IMR-90 (cell line): Measurements from ENCODE around the gene STAP1. TPM values are rescaled to one million over a fixed set of nuclear protein-coding genes. Genes with fewer than 3 reads are reported as not detected.

Source experiments
- ATAC-seq: fragments of 200-7000 bp; cut with Tn5 transposase; 2 replicates; pipeline ENCODE4 v1.9.1; 2020; ENCODE audit warnings: low read depth, mild to moderate bottlenecking, moderate library complexity
- BruUV-seq: library from RNA; stranded (reverse); fragments of 400-500 nt; replicated peaks from 2 replicates; lab custom pipeline; 2021; lab: Mats Ljungman, UMichigan
- CTCF ChIA-PET: fragments of 300-600 bp; formaldehyde crosslinking; extraction: SDS; loops from one replicate; lab custom pipeline; 2021; ENCODE audit warnings: antibody characterized with exemption; lab: Yijun Ruan, JAX
- POLR2A ChIA-PET: fragments of 300-600 bp; sonication (Branson Sonifier 250); formaldehyde crosslinking; loops from one replicate; lab custom pipeline; 2022; ENCODE audit warnings: antibody characterized with exemption; ENCODE audit not compliant: unreplicated experiment; lab: Charles Lee
- DNase-seq: peaks from one replicate; pipeline ENCODE4 v3.0.0; 2013
- H2AFZ ChIP-seq: replicated peaks from 2 replicates; pipeline ENCODE3; 2013; ENCODE audit warnings: low read length, mild to moderate bottlenecking; ENCODE audit not compliant: poor library complexity
- H2AK5ac ChIP-seq: 2 replicates; pipeline ENCODE4 v1.6.1; 2013; ENCODE audit warnings: low read depth, low read length, inconsistent platforms
- H2AK9ac ChIP-seq: replicated peaks from 2 replicates; pipeline ENCODE3; 2013; ENCODE audit warnings: mild to moderate bottlenecking, low read depth, low read length, moderate library complexity; ENCODE audit not compliant: poor library complexity
- H2BK120ac ChIP-seq: 2 replicates; pipeline ENCODE4 v1.6.1; 2013; ENCODE audit warnings: low read depth, low read length, inconsistent platforms
- H2BK15ac ChIP-seq: 3 replicates; pipeline ENCODE4 v1.6.1; 2013; ENCODE audit warnings: low read depth, low read length, inconsistent platforms
- H2BK20ac ChIP-seq: 2 replicates; pipeline ENCODE4 v1.6.1; 2013; ENCODE audit warnings: low read depth, mild to moderate bottlenecking, inconsistent platforms, low read length, moderate library complexity
- H2BK5ac ChIP-seq: 2 replicates; pipeline ENCODE4 v1.6.1; 2013; ENCODE audit warnings: mild to moderate bottlenecking, low read depth, low read length, inconsistent platforms; ENCODE audit not compliant: poor library complexity, severe bottlenecking
- H3K14ac ChIP-seq: replicated peaks from 2 replicates; pipeline ENCODE4 v1.6.1; 2013; ENCODE audit warnings: low read depth, low read length, inconsistent platforms
- H3K18ac ChIP-seq: 2 replicates; pipeline ENCODE4 v1.6.1; 2013; ENCODE audit warnings: low read depth, low read length, control low read depth
- H3K23ac ChIP-seq: 2 replicates; pipeline ENCODE4 v1.6.1; 2013; ENCODE audit warnings: low read depth, low read length, inconsistent platforms
- H3K27ac ChIP-seq: 2 replicates; pipeline ENCODE4 v1.5.1; 2013; ENCODE audit warnings: mild to moderate bottlenecking, control low read depth, low read length; ENCODE audit not compliant: insufficient read depth
- H3K27me3 ChIP-seq: 2 replicates; pipeline ENCODE4 v1.6.1; 2013; ENCODE audit warnings: low read length; ENCODE audit not compliant: control insufficient read depth, insufficient read depth
- H3K36me3 ChIP-seq: 2 replicates; pipeline ENCODE4 v1.6.1; 2013; ENCODE audit warnings: low read length, mixed read lengths; ENCODE audit not compliant: control insufficient read depth, insufficient read depth
- H3K4ac ChIP-seq: 2 replicates; pipeline ENCODE4 v1.6.1; 2013; ENCODE audit warnings: low read depth, low read length, inconsistent platforms
- H3K4me1 ChIP-seq: 2 replicates; pipeline ENCODE4 v1.6.1; 2013; ENCODE audit warnings: low read length, mixed read lengths; ENCODE audit not compliant: control insufficient read depth, insufficient read depth
- H3K4me2 ChIP-seq: 2 replicates; pipeline ENCODE4 v1.6.1; 2013; ENCODE audit warnings: low read depth, mild to moderate bottlenecking, control low read depth, low read length, moderate library complexity
- H3K4me3 ChIP-seq: 2 replicates; pipeline ENCODE4 v1.5.1; 2013; ENCODE audit warnings: low read depth, mild to moderate bottlenecking, control low read depth, low read length, moderate library complexity; ENCODE audit not compliant: insufficient read depth
- H3K56ac ChIP-seq: 2 replicates; pipeline ENCODE4 v1.6.1; 2013; ENCODE audit warnings: low read length, inconsistent platforms; ENCODE audit not compliant: insufficient read depth; ENCODE audit errors: extremely low read depth
- H3K79me1 ChIP-seq, 2 experiments: 2 replicates each; pipeline ENCODE4 v1.6.1; 2013; ENCODE audit warnings: low read length in 2 of 2, inconsistent platforms in 1 of 2, low read depth in 1 of 2
- H3K9ac ChIP-seq: 2 replicates; pipeline ENCODE4 v1.6.1; 2013; ENCODE audit warnings: low read depth, low read length, control low read depth
- H3K9me1 ChIP-seq: 2 replicates; pipeline ENCODE4 v1.6.1; 2013; ENCODE audit warnings: low read length, inconsistent platforms; ENCODE audit not compliant: insufficient read depth
- H3K9me3 ChIP-seq: 2 replicates; pipeline ENCODE4 v1.6.1; 2013; ENCODE audit warnings: low read length; ENCODE audit not compliant: control insufficient read depth, insufficient read depth
- H4K20me1 ChIP-seq: 2 replicates; pipeline ENCODE4 v1.6.1; 2013; ENCODE audit warnings: low read length, inconsistent platforms; ENCODE audit not compliant: insufficient read depth
- H4K5ac ChIP-seq: 2 replicates; pipeline ENCODE4 v1.6.1; 2013; ENCODE audit warnings: mild to moderate bottlenecking, low read depth, low read length, control low read depth
- H4K8ac ChIP-seq, 2 experiments: 2 replicates each; pipeline ENCODE4 v1.6.1; 2013; ENCODE audit warnings: low read depth in 2 of 2, low read length in 2 of 2, control low read depth in 1 of 2, inconsistent platforms in 1 of 2
- H4K91ac ChIP-seq: 2 replicates; pipeline ENCODE4 v1.6.1; 2013; ENCODE audit warnings: low read depth, low read length, inconsistent platforms; ENCODE audit not compliant: insufficient read depth
- CEBPB ChIP-seq: IDR thresholded peaks from 2 replicates; pipeline ENCODE4 v1.6.1; 2012; ENCODE audit warnings: low read depth, low read length, improper control_type of control experiment
- CHD1 ChIP-seq: IDR thresholded peaks from 2 replicates; pipeline ENCODE4 v1.6.1; 2012; ENCODE audit warnings: low read depth, low read length, improper control_type of control experiment
- CTCF ChIP-seq: conservative IDR thresholded peaks from 2 replicates; pipeline ENCODE4 v1.5.1; 2012; ENCODE audit warnings: mild to moderate bottlenecking, low read depth, low read length, improper control_type of control experiment
- ELK1 ChIP-seq: fragments of 150-350 bp; IDR thresholded peaks from 2 replicates; pipeline ENCODE4 v1.6.1; 2016; ENCODE audit warnings: low read depth, mild to moderate bottlenecking, low read length, moderate library complexity, borderline replicate concordance
- MAFK ChIP-seq: IDR thresholded peaks from 2 replicates; pipeline ENCODE4 v1.6.1; 2012; ENCODE audit warnings: low read depth, low read length, improper control_type of control experiment
- MAZ ChIP-seq: IDR thresholded peaks from 2 replicates; pipeline ENCODE4 v1.6.1; 2012; ENCODE audit warnings: low read depth, mild to moderate bottlenecking, low read length, improper control_type of control experiment, moderate library complexity, borderline replicate concordance
- MXI1 ChIP-seq: IDR thresholded peaks from 2 replicates; pipeline ENCODE4 v1.6.1; 2012; ENCODE audit warnings: low read depth, mild to moderate bottlenecking, low read length, moderate library complexity, borderline replicate concordance
- POLR2A ChIP-seq: IDR thresholded peaks from 2 replicates; pipeline ENCODE4 v1.6.1; 2012; ENCODE audit warnings: mild to moderate bottlenecking, low read depth, low read length
- RAD21 ChIP-seq: IDR thresholded peaks from 2 replicates; pipeline ENCODE4 v1.6.1; 2012; ENCODE audit warnings: low read length, improper control_type of control experiment
- RCOR1 ChIP-seq: IDR thresholded peaks from 2 replicates; pipeline ENCODE4 v1.6.1; 2012; ENCODE audit warnings: mild to moderate bottlenecking, low read length, improper control_type of control experiment; ENCODE audit not compliant: insufficient replicate concordance
- RFX5 ChIP-seq: IDR thresholded peaks from 2 replicates; pipeline ENCODE4 v1.8.0; 2012; ENCODE audit warnings: low read depth, mild to moderate bottlenecking, low read length, moderate library complexity
- SMC3 ChIP-seq: fragments of 150-350 bp; IDR thresholded peaks from 2 replicates; pipeline ENCODE4 v1.6.1; 2016; ENCODE audit warnings: low read depth, mild to moderate bottlenecking, antibody characterized with exemption, low read length, moderate library complexity
- USF2 ChIP-seq: fragments of 150-350 bp; IDR thresholded peaks from 2 replicates; pipeline ENCODE4 v1.6.1; 2017; ENCODE audit warnings: mild to moderate bottlenecking, antibody characterized with exemption, low read length, low read depth
- dilution Hi-C: fragments of 300-500 bp; cut with HindIII; formaldehyde crosslinking; loops from one replicate; pipeline ENCODE4 v1.14.3; 2018; ENCODE audit warnings: low sequenced_read_pairs; ENCODE audit not compliant: unreplicated experiment
- in situ Hi-C: fragments of 300-500 bp; cut with MboI; formaldehyde crosslinking; loops from 3 replicates; pipeline ENCODE4 v1.14.3; 2019; ENCODE audit warnings: low sequenced_read_pairs, inconsistent platforms, mixed read lengths
- intact Hi-C: fragments of 100-400 bp; cut with micrococcal nuclease; formaldehyde crosslinking; loops from 2 replicates; pipeline ENCODE4 v1.10.0; 2022
- polyA plus RNA-seq, 3 experiments: library from polyadenylated mRNA; depleted of rRNA; stranded (reverse); fragments of >200 nt; gene quantifications; 2 replicates each; pipeline ENCODE4 v1.2.3, GENCODE V29; 2012; ENCODE audit warnings: low replicate concordance in 1 of 3
- total RNA-seq: library from RNA; depleted of rRNA; stranded (reverse); fragments of >200 nt; gene quantifications from 2 replicates; pipeline ENCODE4 v1.2.3, GENCODE V29; 2012

STAP1 gene
- total and polyA plus RNA-seq, 2 of the 4 experiments (the other 2 are of a cell fraction) = not detected

GRCh38 chr4:67550451-67550850 lies 8.1 kb upstream of the STAP1 start:
- H4K8ac ChIP-seq = no peak overlapping the region
- H3K14ac ChIP-seq = no peak overlapping the region
- no peak overlapping the region for H2BK120ac ChIP-seq
- H2BK5ac ChIP-seq = no peak overlapping the region
- no peak overlapping the region for H4K5ac ChIP-seq
- no peak for DNase-seq
- no peaks in the 10 kb centered on the region for H3K36me3 ChIP-seq
- H2BK20ac ChIP-seq = no peak overlapping the region
- no peak overlapping the region for H3K27ac ChIP-seq
- intact Hi-C loops = no loop called here
- TF ChIP-seq USF2 = no peak
- TF ChIP-seq ELK1 = no peak
- no peak for TF ChIP-seq RFX5
- no peak for TF ChIP-seq MAZ
- TF ChIP-seq CEBPB = no peak
- no peak for TF ChIP-seq SMC3
- TF ChIP-seq MXI1 = no peak
- TF ChIP-seq POLR2A = no peak
- no peak for TF ChIP-seq CTCF
- no peak for TF ChIP-seq RCOR1
- TF ChIP-seq MAFK = no peak
- no peak for TF ChIP-seq CHD1
- no peak for TF ChIP-seq RAD21
- in situ Hi-C loops = no loop called here
- H3K27me3 ChIP-seq = no peaks in the 10 kb centered on the region
- ChIA-PET POLR2A (no interaction called here), CTCF (no interaction called here)
- no peaks in the 10 kb centered on the region for H4K20me1 ChIP-seq
- no peaks in the 10 kb centered on the region for H3K79me1 ChIP-seq
- no peak overlapping the region for H2AK9ac ChIP-seq
- dilution Hi-C loops = no loop called here
- H3K23ac ChIP-seq = no peak overlapping the region
- H4K91ac ChIP-seq = no peak overlapping the region
- no peak overlapping the region for H3K4me2 ChIP-seq
- no peak overlapping the region for H2AK5ac ChIP-seq
- ATAC-seq = no peak
- H3K9me3 ChIP-seq = no peaks in the 10 kb centered on the region
- no peak overlapping the region for H3K9ac ChIP-seq
- no peak overlapping the region for H3K18ac ChIP-seq
- no peak overlapping the region for H3K4me3 ChIP-seq
- no peak overlapping the region for H2BK15ac ChIP-seq
- no peaks in the 10 kb centered on the region for H3K4me1 ChIP-seq
- BruUV-seq = no TSS peak
- H3K9me1 ChIP-seq = no peaks in the 10 kb centered on the region
- no peak overlapping the region for H3K56ac ChIP-seq
- no peak overlapping the region for H2AFZ ChIP-seq
- H3K4ac ChIP-seq = no peak overlapping the region
